ENCODE measurements around the gene TCHH. TPM values are rescaled to one million over a fixed set of nuclear protein-coding genes. Genes with fewer than 3 reads are reported as not detected.

The TCHH gene
- polyA plus RNA-seq, 1 experiment = not detected

GRCh38 chr1:152159144-152159543, 43.9 kb upstream of the TCHH start, which contains the start of gene RPTN:
TSS of gene RPTN (minus strand) at chr1:152159228. CDS start at chr1:152157889, 1,339 bp downstream.
- 0 out of 2 replicates have a peak, but pooled peaks cover 1% of the 10 kb centered on the region for H3K27me3 ChIP-seq (ENCODE audit: control insufficient read depth, insufficient read depth, low read length)
- TF ChIP-seq CTCF (IDR thresholded peaks at IDR 0.05; ENCODE audit: insufficient read depth, low read depth, low read length) = no peak

GRCh38 chr1:152153996-152154395, 38.8 kb upstream of the TCHH start:
- no peak for DNase-seq (ENCODE audit: low read depth)
- Histone ChIP-seq H3K27me3 (ENCODE audit: control insufficient read depth, insufficient read depth, low read length) (peaks cover 1% of the 10 kb centered on the region; the same call in 1 of the 2 replicates), H3K4me3 (ENCODE audit: low read depth, low read length) (no peak overlapping the region), H3K36me3 (ENCODE audit: control insufficient read depth, insufficient read depth, low read length) (no peaks in the 10 kb centered on the region)
- no peak for TF ChIP-seq CTCF (IDR thresholded peaks at IDR 0.05; ENCODE audit: insufficient read depth, low read depth, low read length)
- ChIA-PET CTCF (interaction anchor here (1.0 to 1.5 kb wide), 3 partner anchors 12 to 286 kb away, joined by 4 to 9 read pairs (median 7); no protein-coding TSS in a partner anchor), POLR2A (no interaction called here)

More at GRCh38 chr1:152159144-152159543, 43.9 kb upstream of the TCHH start, which contains the start of gene RPTN:
- no peak for DNase-seq (ENCODE audit: low read depth)
- no peaks in the 10 kb centered on the region for H3K36me3 ChIP-seq (ENCODE audit: control insufficient read depth, insufficient read depth, low read length)
- ChIA-PET POLR2A (no interaction called here), CTCF (interaction anchor here (1.0 to 5.4 kb wide), 5 partner anchors 8 to 28 kb away, joined by 3 to 34 read pairs (median 4); no protein-coding TSS in a partner anchor)
- no peak within 1 kb of the TSS for H3K4me3 ChIP-seq (ENCODE audit: low read depth, low read length)

- POLR2A ChIA-PET = no interaction called here
- DNase-seq (ENCODE audit: low read depth) = no peak
- CTCF ChIA-PET = interaction anchor here (0.5 to 8.2 kb wide), 8 partner anchors 8 to 308 kb away, joined by 3 to 96 read pairs (median 4); no protein-coding TSS in a partner anchor
- Histone ChIP-seq H3K36me3 (ENCODE audit: control insufficient read depth, insufficient read depth, low read length) (no peaks in the 10 kb centered on the region), H3K27me3 (ENCODE audit: control insufficient read depth, insufficient read depth, low read length) (peaks cover 1% of the 10 kb centered on the region; the same call in 1 of the 2 replicates), H3K4me3 (ENCODE audit: low read depth, low read length) (no peak overlapping the region)
- TF ChIP-seq CTCF (IDR thresholded peaks at IDR 0.05; ENCODE audit: insufficient read depth, low read depth, low read length) = no peak
These were observed 36.4 kb upstream of the TCHH start for GRCh38 chr1:152151646-152152045.

GRCh38 chr1:152148981-152149380, 33.7 kb upstream of the TCHH start:
- CTCF ChIA-PET = interaction anchor here (0.8 to 8.2 kb wide), 6 partner anchors 10 to 309 kb away, joined by 3 to 96 read pairs (median 4); partner anchors contain the start of gene RPTN
- no peak for DNase-seq (ENCODE audit: low read depth)
- Histone ChIP-seq H3K4me3 (ENCODE audit: low read depth, low read length) (no peak overlapping the region), H3K27me3 (ENCODE audit: control insufficient read depth, insufficient read depth, low read length) (no peaks in the 10 kb centered on the region; the same call in 1 of the 2 replicates), H3K36me3 (ENCODE audit: control insufficient read depth, insufficient read depth, low read length) (no peaks in the 10 kb centered on the region)
- TF ChIP-seq CTCF (IDR thresholded peaks at IDR 0.05; ENCODE audit: insufficient read depth, low read depth, low read length) = no peak
- POLR2A ChIA-PET = no interaction called here

- H3K36me3 ChIP-seq (ENCODE audit: control insufficient read depth, insufficient read depth, low read length) = no peaks in the 10 kb centered on the region
- ChIA-PET CTCF (interaction anchor here (0.6 to 8.2 kb wide), 5 partner anchors 14 to 310 kb away, joined by 3 to 96 read pairs (median 3); no protein-coding TSS in a partner anchor), POLR2A (no interaction called here)
- no peaks in the 10 kb centered on the region; the same call in 1 of the 2 replicates for H3K27me3 ChIP-seq (ENCODE audit: control insufficient read depth, insufficient read depth, low read length)
- no peak for DNase-seq (ENCODE audit: low read depth)
- H3K4me3 ChIP-seq (ENCODE audit: low read depth, low read length) = no peak overlapping the region
- TF ChIP-seq CTCF (IDR thresholded peaks at IDR 0.05; ENCODE audit: insufficient read depth, low read depth, low read length) = no peak
These were observed 32.8 kb upstream of the TCHH start for GRCh38 chr1:152148051-152148450.
